HepG2 (cell line): ENCODE data around the gene SPATA33. TPM values are rescaled to one million over a fixed set of nuclear protein-coding genes. Genes with fewer than 3 reads are reported as not detected.

Experiments
- HIVEP1 ChIP-seq: sonication (generic); formaldehyde crosslinking; IDR thresholded peaks from 2 replicates; pipeline ENCODE4 v1.4.0; 2020; ENCODE audit warnings: mild to moderate bottlenecking, missing genetic modification reagents
- MAFG ChIP-seq: sonication (generic); formaldehyde crosslinking; IDR thresholded peaks from 2 replicates; pipeline ENCODE4 v1.5.1; 2020; ENCODE audit warnings: mild to moderate bottlenecking, missing genetic modification reagents
- NFE2 ChIP-seq: sonication (generic); formaldehyde crosslinking; IDR thresholded peaks from 2 replicates; pipeline ENCODE4 v1.4.0; 2020; ENCODE audit warnings: missing genetic modification reagents
- NFIC ChIP-seq: IDR thresholded peaks from 2 replicates; pipeline ENCODE4 v1.6.1; 2012; ENCODE audit warnings: mild to moderate bottlenecking, low read length, inconsistent platforms
- TCF12 ChIP-seq, 2 experiments: fragments of 450-650 bp in 1 of 2; sonication (generic) in 1 of 2; formaldehyde crosslinking in 1 of 2; IDR thresholded peaks; 2 replicates each; pipeline versions ENCODE4 v1.6.1 to v1.8.0; 2017 to 2022; ENCODE audit warnings: antibody characterized with exemption in 1 of 2, mild to moderate bottlenecking in 1 of 2, missing genetic modification reagents in 1 of 2, moderate library complexity in 1 of 2
- TOE1 ChIP-seq: sonication (generic); formaldehyde crosslinking; IDR thresholded peaks from 2 replicates; pipeline ENCODE4 v1.4.0; 2020; ENCODE audit warnings: mild to moderate bottlenecking, missing genetic modification reagents
- ZNF121 ChIP-seq: sonication (generic); formaldehyde crosslinking; IDR thresholded peaks from 2 replicates; pipeline ENCODE4 v1.5.0; 2020; ENCODE audit warnings: mild to moderate bottlenecking, missing genetic modification reagents
- ZNF230 ChIP-seq: sonication (generic); formaldehyde crosslinking; IDR thresholded peaks from 2 replicates; pipeline ENCODE4 v1.4.0; 2020; ENCODE audit warnings: mild to moderate bottlenecking, missing genetic modification reagents
- ZNF441 ChIP-seq: sonication (generic); formaldehyde crosslinking; IDR thresholded peaks from 2 replicates; pipeline ENCODE4 v1.7.0; 2021; ENCODE audit warnings: missing genetic modification reagents, borderline replicate concordance
- ZNF781 ChIP-seq: sonication (generic); formaldehyde crosslinking; IDR thresholded peaks from 2 replicates; pipeline ENCODE4 v1.5.1; 2020; ENCODE audit warnings: borderline replicate concordance, mild to moderate bottlenecking, missing genetic modification reagents; ENCODE audit errors: not compliant biosample characterization
- polyA plus RNA-seq, 8 experiments: library from polyadenylated mRNA; depleted of rRNA in 3 of 8; stranded (reverse) in 7 of 8; unstranded in 1 of 8; fragments of >200 nt; fragmentation: Illumina TruSeq in 4 of 8; extraction: Trizol in 4 of 8; gene quantifications; 2 replicates each; pipeline versions ENCODE4 v1.2.1 to v1.2.3, GENCODE V29; 2011 to 2016; ENCODE audit warnings: low read depth in 4 of 8, missing spikeins in 1 of 8, mixed read lengths in 1 of 8; ENCODE audit not compliant: insufficient read depth in 1 of 8
- total RNA-seq, 5 experiments: library from RNA; depleted of rRNA; stranded (reverse); fragments of >200 nt; fragmentation: Illumina TruSeq; extraction: Trizol; gene quantifications; 2 replicates each; pipeline ENCODE4 v1.2.3, GENCODE V29; 2016; ENCODE audit warnings: low read depth in 1 of 5
- TF ChIP-seq, protein P1 (sequence below): sonication (generic); formaldehyde crosslinking; IDR thresholded peaks from 2 replicates; pipeline ENCODE4 v1.4.0; 2020; ENCODE audit warnings: missing genetic modification reagents
- TF ChIP-seq, protein P2 (sequence below): sonication (generic); formaldehyde crosslinking; IDR thresholded peaks from 2 replicates; pipeline ENCODE4 v1.4.0; 2020; ENCODE audit warnings: mild to moderate bottlenecking, missing genetic modification reagents, borderline replicate concordance
- TF ChIP-seq, protein P3 (sequence below): sonication (generic); formaldehyde crosslinking; IDR thresholded peaks from 2 replicates; pipeline ENCODE4 v1.4.0; 2020; ENCODE audit warnings: mild to moderate bottlenecking, missing genetic modification reagents
- TF ChIP-seq, protein P4 (sequence below): sonication (generic); formaldehyde crosslinking; IDR thresholded peaks from 2 replicates; pipeline ENCODE4 v1.4.0; 2020; ENCODE audit warnings: missing genetic modification reagents, borderline replicate concordance
- TF ChIP-seq, protein P5 (sequence below): sonication (generic); formaldehyde crosslinking; IDR thresholded peaks from 2 replicates; pipeline ENCODE4 v1.8.0; 2022; ENCODE audit warnings: missing genetic modification reagents, low read depth, mild to moderate bottlenecking, borderline replicate concordance

Gene SPATA33
- total and polyA plus RNA-seq, 2 of the 13 experiments (the other 11 are each of a cell fraction or from before 2014, with no cell fraction given) = 5.7 to 11.0 TPM

DNA sequence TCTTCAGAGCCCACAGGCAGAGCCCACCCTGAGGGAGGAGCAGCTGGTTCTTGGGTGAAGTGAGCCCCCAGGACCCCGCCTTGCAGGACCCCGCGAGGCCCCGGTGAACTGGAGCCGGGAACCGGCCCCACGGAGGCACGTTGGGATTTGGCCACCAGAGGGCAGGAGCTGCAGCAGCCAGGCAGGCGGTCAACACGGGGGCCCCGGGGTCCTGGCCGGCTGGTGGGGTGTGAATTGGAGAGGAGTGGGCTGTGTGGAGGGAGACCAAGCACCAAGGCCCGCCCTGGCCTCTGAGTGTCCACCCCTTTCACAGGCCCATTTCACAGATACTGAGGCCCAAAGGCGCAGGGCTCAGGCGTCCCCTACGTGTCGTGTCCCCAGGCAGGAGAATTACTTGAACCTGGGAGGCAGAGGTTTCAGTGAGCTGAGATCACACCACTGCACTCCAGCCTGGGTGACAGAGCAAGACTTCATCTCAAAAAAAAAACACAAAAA is 42.0 kb upstream of the SPATA33 start (continued):
- TF ChIP-seq, protein P1, sequence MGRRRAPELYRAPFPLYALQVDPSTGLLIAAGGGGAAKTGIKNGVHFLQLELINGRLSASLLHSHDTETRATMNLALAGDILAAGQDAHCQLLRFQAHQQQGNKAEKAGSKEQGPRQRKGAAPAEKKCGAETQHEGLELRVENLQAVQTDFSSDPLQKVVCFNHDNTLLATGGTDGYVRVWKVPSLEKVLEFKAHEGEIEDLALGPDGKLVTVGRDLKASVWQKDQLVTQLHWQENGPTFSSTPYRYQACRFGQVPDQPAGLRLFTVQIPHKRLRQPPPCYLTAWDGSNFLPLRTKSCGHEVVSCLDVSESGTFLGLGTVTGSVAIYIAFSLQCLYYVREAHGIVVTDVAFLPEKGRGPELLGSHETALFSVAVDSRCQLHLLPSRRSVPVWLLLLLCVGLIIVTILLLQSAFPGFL (CRISPR knock-in tag) = no peak
- no peak for TF ChIP-seq MAFG (CRISPR knock-in tag)
- TF ChIP-seq HIVEP1 (CRISPR knock-in tag) = 0 out of 2 replicates have a peak, but pooled peaks have one; percentile 6
- TF ChIP-seq ZNF441 (CRISPR knock-in tag) = no peak
- TF ChIP-seq ZNF121 (CRISPR knock-in tag) = no peak
- no peak for TF ChIP-seq ZNF781 (CRISPR knock-in tag)
- TF ChIP-seq, protein P2, sequence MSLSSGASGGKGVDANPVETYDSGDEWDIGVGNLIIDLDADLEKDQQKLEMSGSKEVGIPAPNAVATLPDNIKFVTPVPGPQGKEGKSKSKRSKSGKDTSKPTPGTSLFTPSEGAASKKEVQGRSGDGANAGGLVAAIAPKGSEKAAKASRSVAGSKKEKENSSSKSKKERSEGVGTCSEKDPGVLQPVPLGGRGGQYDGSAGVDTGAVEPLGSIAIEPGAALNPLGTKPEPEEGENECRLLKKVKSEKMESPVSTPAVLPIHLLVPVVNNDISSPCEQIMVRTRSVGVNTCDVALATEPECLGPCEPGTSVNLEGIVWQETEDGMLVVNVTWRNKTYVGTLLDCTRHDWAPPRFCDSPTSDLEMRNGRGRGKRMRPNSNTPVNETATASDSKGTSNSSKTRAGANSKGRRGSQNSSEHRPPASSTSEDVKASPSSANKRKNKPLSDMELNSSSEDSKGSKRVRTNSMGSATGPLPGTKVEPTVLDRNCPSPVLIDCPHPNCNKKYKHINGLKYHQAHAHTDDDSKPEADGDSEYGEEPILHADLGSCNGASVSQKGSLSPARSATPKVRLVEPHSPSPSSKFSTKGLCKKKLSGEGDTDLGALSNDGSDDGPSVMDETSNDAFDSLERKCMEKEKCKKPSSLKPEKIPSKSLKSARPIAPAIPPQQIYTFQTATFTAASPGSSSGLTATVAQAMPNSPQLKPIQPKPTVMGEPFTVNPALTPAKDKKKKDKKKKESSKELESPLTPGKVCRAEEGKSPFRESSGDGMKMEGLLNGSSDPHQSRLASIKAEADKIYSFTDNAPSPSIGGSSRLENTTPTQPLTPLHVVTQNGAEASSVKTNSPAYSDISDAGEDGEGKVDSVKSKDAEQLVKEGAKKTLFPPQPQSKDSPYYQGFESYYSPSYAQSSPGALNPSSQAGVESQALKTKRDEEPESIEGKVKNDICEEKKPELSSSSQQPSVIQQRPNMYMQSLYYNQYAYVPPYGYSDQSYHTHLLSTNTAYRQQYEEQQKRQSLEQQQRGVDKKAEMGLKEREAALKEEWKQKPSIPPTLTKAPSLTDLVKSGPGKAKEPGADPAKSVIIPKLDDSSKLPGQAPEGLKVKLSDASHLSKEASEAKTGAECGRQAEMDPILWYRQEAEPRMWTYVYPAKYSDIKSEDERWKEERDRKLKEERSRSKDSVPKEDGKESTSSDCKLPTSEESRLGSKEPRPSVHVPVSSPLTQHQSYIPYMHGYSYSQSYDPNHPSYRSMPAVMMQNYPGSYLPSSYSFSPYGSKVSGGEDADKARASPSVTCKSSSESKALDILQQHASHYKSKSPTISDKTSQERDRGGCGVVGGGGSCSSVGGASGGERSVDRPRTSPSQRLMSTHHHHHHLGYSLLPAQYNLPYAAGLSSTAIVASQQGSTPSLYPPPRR = no peak
- TF ChIP-seq NFE2 (CRISPR knock-in tag) = no peak
- no peak for TF ChIP-seq TOE1 (CRISPR knock-in tag)
- no peak for TF ChIP-seq TCF12 (IDR thresholded peaks at IDR 0.05)
- no peak for TF ChIP-seq TCF12 (CRISPR knock-in tag; IDR thresholded peaks at IDR 0.05)
- no peak for TF ChIP-seq ZNF230 (CRISPR knock-in tag)
- no peak for TF ChIP-seq NFIC
- TF ChIP-seq, protein P3, sequence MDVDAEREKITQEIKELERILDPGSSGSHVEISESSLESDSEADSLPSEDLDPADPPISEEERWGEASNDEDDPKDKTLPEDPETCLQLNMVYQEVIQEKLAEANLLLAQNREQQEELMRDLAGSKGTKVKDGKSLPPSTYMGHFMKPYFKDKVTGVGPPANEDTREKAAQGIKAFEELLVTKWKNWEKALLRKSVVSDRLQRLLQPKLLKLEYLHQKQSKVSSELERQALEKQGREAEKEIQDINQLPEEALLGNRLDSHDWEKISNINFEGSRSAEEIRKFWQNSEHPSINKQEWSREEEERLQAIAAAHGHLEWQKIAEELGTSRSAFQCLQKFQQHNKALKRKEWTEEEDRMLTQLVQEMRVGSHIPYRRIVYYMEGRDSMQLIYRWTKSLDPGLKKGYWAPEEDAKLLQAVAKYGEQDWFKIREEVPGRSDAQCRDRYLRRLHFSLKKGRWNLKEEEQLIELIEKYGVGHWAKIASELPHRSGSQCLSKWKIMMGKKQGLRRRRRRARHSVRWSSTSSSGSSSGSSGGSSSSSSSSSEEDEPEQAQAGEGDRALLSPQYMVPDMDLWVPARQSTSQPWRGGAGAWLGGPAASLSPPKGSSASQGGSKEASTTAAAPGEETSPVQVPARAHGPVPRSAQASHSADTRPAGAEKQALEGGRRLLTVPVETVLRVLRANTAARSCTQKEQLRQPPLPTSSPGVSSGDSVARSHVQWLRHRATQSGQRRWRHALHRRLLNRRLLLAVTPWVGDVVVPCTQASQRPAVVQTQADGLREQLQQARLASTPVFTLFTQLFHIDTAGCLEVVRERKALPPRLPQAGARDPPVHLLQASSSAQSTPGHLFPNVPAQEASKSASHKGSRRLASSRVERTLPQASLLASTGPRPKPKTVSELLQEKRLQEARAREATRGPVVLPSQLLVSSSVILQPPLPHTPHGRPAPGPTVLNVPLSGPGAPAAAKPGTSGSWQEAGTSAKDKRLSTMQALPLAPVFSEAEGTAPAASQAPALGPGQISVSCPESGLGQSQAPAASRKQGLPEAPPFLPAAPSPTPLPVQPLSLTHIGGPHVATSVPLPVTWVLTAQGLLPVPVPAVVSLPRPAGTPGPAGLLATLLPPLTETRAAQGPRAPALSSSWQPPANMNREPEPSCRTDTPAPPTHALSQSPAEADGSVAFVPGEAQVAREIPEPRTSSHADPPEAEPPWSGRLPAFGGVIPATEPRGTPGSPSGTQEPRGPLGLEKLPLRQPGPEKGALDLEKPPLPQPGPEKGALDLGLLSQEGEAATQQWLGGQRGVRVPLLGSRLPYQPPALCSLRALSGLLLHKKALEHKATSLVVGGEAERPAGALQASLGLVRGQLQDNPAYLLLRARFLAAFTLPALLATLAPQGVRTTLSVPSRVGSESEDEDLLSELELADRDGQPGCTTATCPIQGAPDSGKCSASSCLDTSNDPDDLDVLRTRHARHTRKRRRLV = no peak
- TF ChIP-seq, protein P4, sequence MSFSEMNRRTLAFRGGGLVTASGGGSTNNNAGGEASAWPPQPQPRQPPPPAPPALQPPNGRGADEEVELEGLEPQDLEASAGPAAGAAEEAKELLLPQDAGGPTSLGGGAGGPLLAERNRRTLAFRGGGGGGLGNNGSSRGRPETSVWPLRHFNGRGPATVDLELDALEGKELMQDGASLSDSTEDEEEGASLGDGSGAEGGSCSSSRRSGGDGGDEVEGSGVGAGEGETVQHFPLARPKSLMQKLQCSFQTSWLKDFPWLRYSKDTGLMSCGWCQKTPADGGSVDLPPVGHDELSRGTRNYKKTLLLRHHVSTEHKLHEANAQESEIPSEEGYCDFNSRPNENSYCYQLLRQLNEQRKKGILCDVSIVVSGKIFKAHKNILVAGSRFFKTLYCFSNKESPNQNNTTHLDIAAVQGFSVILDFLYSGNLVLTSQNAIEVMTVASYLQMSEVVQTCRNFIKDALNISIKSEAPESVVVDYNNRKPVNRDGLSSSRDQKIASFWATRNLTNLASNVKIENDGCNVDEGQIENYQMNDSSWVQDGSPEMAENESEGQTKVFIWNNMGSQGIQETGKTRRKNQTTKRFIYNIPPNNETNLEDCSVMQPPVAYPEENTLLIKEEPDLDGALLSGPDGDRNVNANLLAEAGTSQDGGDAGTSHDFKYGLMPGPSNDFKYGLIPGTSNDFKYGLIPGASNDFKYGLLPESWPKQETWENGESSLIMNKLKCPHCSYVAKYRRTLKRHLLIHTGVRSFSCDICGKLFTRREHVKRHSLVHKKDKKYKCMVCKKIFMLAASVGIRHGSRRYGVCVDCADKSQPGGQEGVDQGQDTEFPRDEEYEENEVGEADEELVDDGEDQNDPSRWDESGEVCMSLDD = no peak
- TF ChIP-seq, protein P5, sequence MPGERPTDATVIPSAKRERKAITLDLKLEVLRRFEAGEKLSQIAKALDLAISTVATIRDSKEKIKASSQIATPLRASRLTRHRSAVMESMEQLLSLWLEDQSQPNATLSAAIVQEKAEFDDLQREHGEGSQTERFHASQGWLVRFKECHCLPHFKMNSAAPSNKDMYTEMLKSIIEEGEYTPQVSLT (CRISPR knock-in tag) = no peak
